Smooth muscle cell (in vitro differentiated cells): ENCODE measurements around the gene PNKP. TPM values are rescaled to one million over a fixed set of nuclear protein-coding genes. Genes with fewer than 3 reads are reported as not detected.

ENCODE experiments used
- DNase-seq: peaks from one replicate; lab custom pipeline; 2025; ENCODE audit not compliant: unreplicated experiment; lab: John Stamatoyannopoulos, UW
- H2AFZ ChIP-seq: fragments of 200-600 bp; sonication (generic); 2 replicates; pipeline ENCODE4 v1.6.0; 2016; ENCODE audit warnings: antibody characterized with exemption, low read depth, mild to moderate bottlenecking
- H3F3A ChIP-seq: fragments of 200-600 bp; sonication (generic); 2 replicates; pipeline ENCODE4 v1.6.0; 2017; ENCODE audit warnings: antibody characterized with exemption, low read depth
- H3K27ac ChIP-seq: fragments of 200-600 bp; sonication (generic); 2 replicates; pipeline ENCODE4 v1.5.1; 2016; ENCODE audit warnings: low read depth, mild to moderate bottlenecking
- H3K27me3 ChIP-seq: fragments of 200-600 bp; sonication (generic); 2 replicates; pipeline ENCODE4 v1.6.1; 2016; ENCODE audit warnings: low read depth, mild to moderate bottlenecking
- H3K36me3 ChIP-seq: fragments of 200-600 bp; sonication (generic); 2 replicates; pipeline ENCODE4 v1.5.1; 2016; ENCODE audit warnings: low read depth
- H3K4me1 ChIP-seq: fragments of 200-600 bp; sonication (generic); 2 replicates; pipeline ENCODE4 v1.5.1; 2016; ENCODE audit warnings: low read depth
- H3K4me2 ChIP-seq: fragments of 200-600 bp; sonication (generic); 2 replicates; pipeline ENCODE4 v1.6.0; 2016; ENCODE audit warnings: mild to moderate bottlenecking
- H3K4me3 ChIP-seq: fragments of 200-600 bp; sonication (generic); 2 replicates; pipeline ENCODE4 v1.5.1; 2016; ENCODE audit warnings: mild to moderate bottlenecking
- H3K79me2 ChIP-seq: fragments of 200-600 bp; sonication (generic); 2 replicates; pipeline ENCODE4 v1.6.0; 2016; ENCODE audit warnings: low read depth, mild to moderate bottlenecking
- H3K9ac ChIP-seq: fragments of 200-600 bp; sonication (generic); 2 replicates; pipeline ENCODE4 v1.6.0; 2016; ENCODE audit warnings: low read depth
- H3K9me3 ChIP-seq: fragments of 200-600 bp; sonication (generic); replicated peaks from 2 replicates; pipeline ENCODE4 v1.5.1; 2016; ENCODE audit warnings: low read depth
- H4K20me1 ChIP-seq: fragments of 200-600 bp; sonication (generic); 2 replicates; pipeline ENCODE4 v1.6.0; 2016; ENCODE audit warnings: low read depth
- WGBS: methylation state at CpG from one replicate; pipeline ENCODE4 v1.1.7; 2016; ENCODE audit warnings: low lambda C conversion rate; 5-methylcytosine and 5-hydroxymethylcytosine counted together
- polyA plus RNA-seq: library from polyadenylated mRNA; unstranded; fragments of >200 nt; fragmentation: Nextera tagmentation; extraction: Ambion mirVana; gene quantifications from 2 replicates; pipeline ENCODE4 v1.2.1, GENCODE V29; 2016
- total RNA-seq: library from RNA; depleted of rRNA; stranded (reverse); fragments of >200 nt; gene quantifications from 2 replicates; pipeline ENCODE4 v1.2.3, GENCODE V29; 2014
- TF ChIP-seq, protein P1 (sequence below): fragments of 200-600 bp; sonication (generic); IDR thresholded peaks from 2 replicates; pipeline ENCODE4 v1.5.1; 2017; ENCODE audit warnings: borderline replicate concordance, mild to moderate bottlenecking, antibody characterized with exemption; ENCODE audit not compliant: insufficient read depth, poor library complexity, severe bottlenecking

The PNKP gene
- total and polyA plus RNA-seq, 2 experiments from 2014 or later: 15.3 to 42.4 TPM

- Histone ChIP-seq H3K9ac (peak overlapping the region; percentile 12), H3K27me3 (no peaks in the 10 kb centered on the region), H4K20me1 (no peaks in the 10 kb centered on the region), H3K79me2 (no peaks in the 10 kb centered on the region), H3K4me2 (no peak overlapping the region), H2AFZ (no peak overlapping the region), H3K4me1 (no peaks in the 10 kb centered on the region), H3K9me3 (no peaks in the 10 kb centered on the region), H3F3A (no peaks in the 10 kb centered on the region), H3K27ac (peak overlapping the region; percentile 41), H3K4me3 (no peak overlapping the region), H3K36me3 (peaks cover 8% of the 10 kb centered on the region)
- DNase-seq: no peak
- 88% methylated on average over 19 of the region's 20 CpGs for whole genome bisulfite sequencing
- TF ChIP-seq, protein P1, sequence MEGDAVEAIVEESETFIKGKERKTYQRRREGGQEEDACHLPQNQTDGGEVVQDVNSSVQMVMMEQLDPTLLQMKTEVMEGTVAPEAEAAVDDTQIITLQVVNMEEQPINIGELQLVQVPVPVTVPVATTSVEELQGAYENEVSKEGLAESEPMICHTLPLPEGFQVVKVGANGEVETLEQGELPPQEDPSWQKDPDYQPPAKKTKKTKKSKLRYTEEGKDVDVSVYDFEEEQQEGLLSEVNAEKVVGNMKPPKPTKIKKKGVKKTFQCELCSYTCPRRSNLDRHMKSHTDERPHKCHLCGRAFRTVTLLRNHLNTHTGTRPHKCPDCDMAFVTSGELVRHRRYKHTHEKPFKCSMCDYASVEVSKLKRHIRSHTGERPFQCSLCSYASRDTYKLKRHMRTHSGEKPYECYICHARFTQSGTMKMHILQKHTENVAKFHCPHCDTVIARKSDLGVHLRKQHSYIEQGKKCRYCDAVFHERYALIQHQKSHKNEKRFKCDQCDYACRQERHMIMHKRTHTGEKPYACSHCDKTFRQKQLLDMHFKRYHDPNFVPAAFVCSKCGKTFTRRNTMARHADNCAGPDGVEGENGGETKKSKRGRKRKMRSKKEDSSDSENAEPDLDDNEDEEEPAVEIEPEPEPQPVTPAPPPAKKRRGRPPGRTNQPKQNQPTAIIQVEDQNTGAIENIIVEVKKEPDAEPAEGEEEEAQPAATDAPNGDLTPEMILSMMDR: no peak
Measured at GRCh38 chr19:49836176-49837008, 31.0 kb downstream of the PNKP start.

- DNase-seq: no peak
- H3K4me2 ChIP-seq: no peak overlapping the region
- H3F3A ChIP-seq: no peaks in the 10 kb centered on the region
- TF ChIP-seq, protein P1: no peak
- no peaks in the 10 kb centered on the region for H3K4me1 ChIP-seq
- H3K9ac ChIP-seq: no peak overlapping the region
- no peak overlapping the region for H3K4me3 ChIP-seq
- peaks cover 4% of the 10 kb centered on the region for H4K20me1 ChIP-seq
- H3K79me2 ChIP-seq: no peaks in the 10 kb centered on the region
- no peak overlapping the region for H2AFZ ChIP-seq
- WGBS: 98% methylated on average over 10 of the region's 12 CpGs
- no peaks in the 10 kb centered on the region for H3K9me3 ChIP-seq
- H3K27ac ChIP-seq: no peak overlapping the region
- H3K36me3 ChIP-seq: peaks cover 8% of the 10 kb centered on the region
- no peaks in the 10 kb centered on the region for H3K27me3 ChIP-seq
Measured at GRCh38 chr19:49835562-49835961, 31.8 kb downstream of the PNKP start.

- H3K79me2 ChIP-seq: no peaks in the 10 kb centered on the region
- H3F3A ChIP-seq: no peaks in the 10 kb centered on the region
- TF ChIP-seq, protein P1: no peak
- H3K4me2 ChIP-seq: no peak overlapping the region
- H3K9me3 ChIP-seq: no peaks in the 10 kb centered on the region
- H4K20me1 ChIP-seq: peaks cover 17% of the 10 kb centered on the region
- no peaks in the 10 kb centered on the region for H3K36me3 ChIP-seq
- H3K27ac ChIP-seq: no peak overlapping the region
- no peak overlapping the region for H3K4me3 ChIP-seq
- DNase-seq: no peak
- 95% methylated on average over 7 of the region's 7 CpGs for WGBS
- H3K4me1 ChIP-seq: no peaks in the 10 kb centered on the region
- H2AFZ ChIP-seq: no peak overlapping the region
- no peak overlapping the region for H3K9ac ChIP-seq
- H3K27me3 ChIP-seq: no peaks in the 10 kb centered on the region
Measured at GRCh38 chr19:49833599-49833998, 33.8 kb downstream of the PNKP start.

DNA sequence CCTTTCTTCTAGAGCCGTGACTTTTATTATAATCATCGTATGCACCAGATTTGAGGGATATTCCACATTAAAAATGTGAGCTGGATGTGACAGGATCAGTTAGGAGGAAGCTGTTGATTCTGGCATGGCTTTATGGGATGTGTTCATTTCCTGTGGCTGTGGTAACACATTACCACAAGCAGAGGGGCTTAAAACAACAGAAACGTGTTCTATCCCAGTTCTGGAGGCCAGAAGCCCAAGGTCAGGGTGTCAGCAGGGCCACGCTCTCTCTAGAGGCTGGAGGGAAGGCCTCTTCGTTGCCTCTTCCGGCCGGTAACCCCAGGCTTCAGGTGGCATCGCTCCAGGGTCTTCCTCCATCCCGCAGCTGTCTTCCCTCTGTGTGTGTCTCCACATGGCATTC lies 34.8 kb downstream of the PNKP start:
- Histone ChIP-seq H3K79me2 (no peaks in the 10 kb centered on the region), H3K9me3 (no peaks in the 10 kb centered on the region), H3K27me3 (no peaks in the 10 kb centered on the region), H3K9ac (no peak overlapping the region), H3K4me2 (no peak overlapping the region), H2AFZ (no peak overlapping the region), H3F3A (no peaks in the 10 kb centered on the region), H3K27ac (no peak overlapping the region), H3K4me1 (no peaks in the 10 kb centered on the region), H3K36me3 (no peaks in the 10 kb centered on the region), H3K4me3 (no peak overlapping the region), H4K20me1 (peaks cover 26% of the 10 kb centered on the region)
- TF ChIP-seq, protein P1: no peak
- 88% methylated on average over 9 of the region's 9 CpGs for WGBS
- no peak for DNase-seq
